Endothelial cell (in vitro differentiated cells): ENCODE results near the gene FBXO2. TPM values are rescaled to one million over a fixed set of nuclear protein-coding genes. Genes with fewer than 3 reads are reported as not detected.

Experiments used
- DNase-seq: peaks from one replicate; pipeline ENCODE4 v3.0.0; 2021; ENCODE audit warnings: low spot score
- H3K27ac Mint-ChIP-seq: one replicate; pipeline ENCODE4 v1.8.0; 2021; ENCODE audit warnings: mixed read lengths, inconsistent platforms; ENCODE audit not compliant: unreplicated experiment
- H3K27me3 Mint-ChIP-seq: one replicate; pipeline ENCODE4 v1.8.0; 2021; ENCODE audit warnings: mild to moderate bottlenecking, moderate library complexity, mixed read lengths, inconsistent platforms; ENCODE audit not compliant: unreplicated experiment
- H3K36me3 Mint-ChIP-seq: one replicate; pipeline ENCODE4 v1.8.0; 2021; ENCODE audit warnings: mild to moderate bottlenecking, low read depth, mixed read lengths, inconsistent platforms; ENCODE audit not compliant: unreplicated experiment
- H3K4me1 Mint-ChIP-seq: one replicate; pipeline ENCODE4 v1.8.0; 2021; ENCODE audit warnings: mild to moderate bottlenecking, mixed read lengths, inconsistent platforms; ENCODE audit not compliant: unreplicated experiment
- H3K4me3 Mint-ChIP-seq: one replicate; pipeline ENCODE4 v1.8.0; 2021; ENCODE audit warnings: mild to moderate bottlenecking, mixed read lengths, inconsistent platforms; ENCODE audit not compliant: unreplicated experiment
- H3K9me3 Mint-ChIP-seq: one replicate; pipeline ENCODE4 v1.8.0; 2021; ENCODE audit warnings: mixed read lengths, inconsistent platforms; ENCODE audit not compliant: unreplicated experiment
- CTCF ChIP-seq: fragments of 200-600 bp; sonication (generic); IDR thresholded peaks from one replicate; pipeline ENCODE4 v1.5.0; 2021; ENCODE audit warnings: antibody characterized with exemption; ENCODE audit not compliant: unreplicated experiment
- total RNA-seq: library from RNA; stranded (reverse); fragmentation: NEBNext Ultra II Directional; extraction: Animal tissue kit (Norgen Biotek cat#: 25700); gene quantifications from one replicate; pipeline ENCODE4 v1.2.1, GENCODE V29; 2021; ENCODE audit not compliant: unreplicated experiment

The FBXO2 gene
- total RNA-seq, 1 donor from 2014 or later = 1.6 TPM

GRCh38 chr1:11675325-11675724, 21.1 kb upstream of the FBXO2 start:
- H3K4me3 Mint-ChIP-seq = no peak overlapping the region
- H3K27ac Mint-ChIP-seq = no peak overlapping the region
- no peaks in the 10 kb centered on the region for H3K9me3 Mint-ChIP-seq
- H3K36me3 Mint-ChIP-seq = peaks cover 4% of the 10 kb centered on the region
- peaks cover 6% of the 10 kb centered on the region for H3K27me3 Mint-ChIP-seq
- no peaks in the 10 kb centered on the region for H3K4me1 Mint-ChIP-seq
- TF ChIP-seq CTCF = no peak
- no peak for DNase-seq

GRCh38 chr1:11674488-11674887, 20.3 kb upstream of the FBXO2 start:
- Mint-ChIP-seq H3K9me3 (no peaks in the 10 kb centered on the region), H3K4me1 (no peaks in the 10 kb centered on the region), H3K36me3 (peaks cover 4% of the 10 kb centered on the region), H3K27ac (no peak overlapping the region), H3K4me3 (no peak overlapping the region), H3K27me3 (peaks cover 2% of the 10 kb centered on the region)
- TF ChIP-seq CTCF = no peak
- DNase-seq = no peak

DNA sequence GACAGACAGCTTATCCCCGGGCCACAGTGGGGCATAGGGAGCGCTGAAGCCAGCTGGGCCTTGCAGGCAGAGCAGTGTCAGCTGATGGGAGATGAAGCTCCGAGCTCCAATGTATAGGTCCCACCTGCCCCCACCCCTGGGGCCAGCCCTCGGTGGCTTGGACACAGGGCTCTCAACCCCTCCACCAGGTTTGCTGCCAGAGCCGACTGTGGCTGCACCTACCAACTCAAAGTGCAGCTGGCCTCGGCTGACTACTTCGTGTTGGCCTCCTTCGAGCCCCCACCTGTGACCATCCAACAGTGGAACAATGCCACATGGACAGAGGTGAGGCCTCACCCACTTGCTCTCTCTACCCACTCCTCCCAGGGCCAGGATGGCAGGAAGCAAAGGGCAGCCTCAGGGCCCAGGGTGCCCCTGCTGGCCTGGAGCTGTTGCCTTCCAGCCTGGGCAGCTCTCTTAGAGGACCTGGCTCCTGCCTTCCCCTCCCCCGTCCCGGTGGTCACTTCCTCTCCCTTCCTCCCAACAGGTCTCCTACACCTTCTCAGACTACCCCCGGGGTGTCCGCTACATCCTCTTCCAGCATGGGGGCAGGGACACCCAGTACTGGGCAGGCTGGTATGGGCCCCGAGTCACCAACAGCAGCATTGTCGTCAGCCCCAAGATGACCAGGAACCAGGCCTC, 19.0 kb upstream of the FBXO2 start:
- Mint-ChIP-seq H3K27ac (no peak overlapping the region), H3K4me1 (no peaks in the 10 kb centered on the region), H3K36me3 (peaks cover 4% of the 10 kb centered on the region), H3K4me3 (no peak overlapping the region), H3K27me3 (no peaks in the 10 kb centered on the region), H3K9me3 (no peaks in the 10 kb centered on the region)
- TF ChIP-seq CTCF = no peak
- no peak for DNase-seq

- no peaks in the 10 kb centered on the region for H3K27me3 Mint-ChIP-seq
- no peak for TF ChIP-seq CTCF
- no peak for DNase-seq
- no peaks in the 10 kb centered on the region for H3K4me1 Mint-ChIP-seq
- H3K9me3 Mint-ChIP-seq = no peaks in the 10 kb centered on the region
- peaks cover 4% of the 10 kb centered on the region for H3K36me3 Mint-ChIP-seq
- H3K4me3 Mint-ChIP-seq = no peak overlapping the region
- H3K27ac Mint-ChIP-seq = no peak overlapping the region
Observed at GRCh38 chr1:11671544-11672286, 17.5 kb upstream of the FBXO2 start.

- Mint-ChIP-seq H3K4me1 (no peaks in the 10 kb centered on the region), H3K27ac (no peak overlapping the region), H3K4me3 (no peak overlapping the region), H3K36me3 (peaks cover 4% of the 10 kb centered on the region), H3K27me3 (no peaks in the 10 kb centered on the region), H3K9me3 (no peaks in the 10 kb centered on the region)
- no peak for TF ChIP-seq CTCF
- DNase-seq = no peak
Observed at GRCh38 chr1:11671205-11671543, 16.9 kb upstream of the FBXO2 start.
